ENCODE data around the gene IL16.

DNA sequence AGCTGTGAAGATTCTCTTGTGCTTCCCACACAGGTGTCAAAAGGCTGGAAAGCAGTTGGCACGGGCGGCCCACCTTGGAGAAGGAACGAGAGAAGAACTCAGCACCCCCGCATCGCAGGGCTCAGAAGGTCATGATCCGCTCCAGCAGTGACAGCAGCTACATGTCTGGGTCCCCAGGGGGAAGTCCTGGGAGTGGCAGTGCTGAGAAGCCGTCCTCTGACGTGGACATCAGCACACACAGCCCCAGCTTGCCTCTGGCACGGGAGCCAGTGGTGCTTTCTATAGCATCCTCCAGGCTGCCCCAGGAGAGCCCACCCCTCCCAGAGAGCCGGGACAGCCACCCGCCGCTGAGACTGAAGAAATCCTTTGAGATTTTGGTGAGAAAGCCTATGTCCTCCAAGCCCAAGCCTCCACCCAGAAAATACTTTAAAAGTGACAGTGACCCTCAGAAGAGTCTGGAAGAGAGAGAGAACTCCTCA, 95.9 kb downstream of the IL16 start:
- TF ChIP-seq POLR2A (IDR thresholded peaks at IDR 0.05): no peak
- TF ChIP-seq, protein P1, sequence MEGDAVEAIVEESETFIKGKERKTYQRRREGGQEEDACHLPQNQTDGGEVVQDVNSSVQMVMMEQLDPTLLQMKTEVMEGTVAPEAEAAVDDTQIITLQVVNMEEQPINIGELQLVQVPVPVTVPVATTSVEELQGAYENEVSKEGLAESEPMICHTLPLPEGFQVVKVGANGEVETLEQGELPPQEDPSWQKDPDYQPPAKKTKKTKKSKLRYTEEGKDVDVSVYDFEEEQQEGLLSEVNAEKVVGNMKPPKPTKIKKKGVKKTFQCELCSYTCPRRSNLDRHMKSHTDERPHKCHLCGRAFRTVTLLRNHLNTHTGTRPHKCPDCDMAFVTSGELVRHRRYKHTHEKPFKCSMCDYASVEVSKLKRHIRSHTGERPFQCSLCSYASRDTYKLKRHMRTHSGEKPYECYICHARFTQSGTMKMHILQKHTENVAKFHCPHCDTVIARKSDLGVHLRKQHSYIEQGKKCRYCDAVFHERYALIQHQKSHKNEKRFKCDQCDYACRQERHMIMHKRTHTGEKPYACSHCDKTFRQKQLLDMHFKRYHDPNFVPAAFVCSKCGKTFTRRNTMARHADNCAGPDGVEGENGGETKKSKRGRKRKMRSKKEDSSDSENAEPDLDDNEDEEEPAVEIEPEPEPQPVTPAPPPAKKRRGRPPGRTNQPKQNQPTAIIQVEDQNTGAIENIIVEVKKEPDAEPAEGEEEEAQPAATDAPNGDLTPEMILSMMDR (IDR thresholded peaks at IDR 0.05): no peak
